Measurements from ENCODE around the gene PSME2.

Gene PSME2

DNA sequence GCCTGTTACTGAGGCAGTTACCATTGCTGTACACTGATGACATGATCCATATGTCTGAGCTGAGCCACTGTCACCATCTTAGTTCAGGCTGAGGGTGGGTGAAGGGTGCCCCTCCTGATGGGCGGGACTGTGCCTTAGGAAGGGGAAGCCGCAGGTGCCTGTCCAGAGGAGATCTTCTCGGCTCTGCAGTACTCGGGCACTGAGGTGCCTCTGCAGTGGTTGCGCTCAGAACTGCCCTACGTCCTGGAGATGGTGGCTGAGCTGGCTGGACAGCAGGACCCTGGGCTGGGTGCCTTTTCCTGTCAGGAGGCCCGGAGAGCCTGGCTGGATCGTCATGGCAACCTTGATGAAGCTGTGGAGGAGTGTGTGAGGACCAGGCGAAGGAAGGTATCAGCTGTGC lies 4.6 kb upstream of the PSME2 start:
- DNase-seq: no peak

- no peak for DNase-seq
Observed at GRCh38 chr14:24150567-24150966, 4.2 kb upstream of the PSME2 start.

DNA sequence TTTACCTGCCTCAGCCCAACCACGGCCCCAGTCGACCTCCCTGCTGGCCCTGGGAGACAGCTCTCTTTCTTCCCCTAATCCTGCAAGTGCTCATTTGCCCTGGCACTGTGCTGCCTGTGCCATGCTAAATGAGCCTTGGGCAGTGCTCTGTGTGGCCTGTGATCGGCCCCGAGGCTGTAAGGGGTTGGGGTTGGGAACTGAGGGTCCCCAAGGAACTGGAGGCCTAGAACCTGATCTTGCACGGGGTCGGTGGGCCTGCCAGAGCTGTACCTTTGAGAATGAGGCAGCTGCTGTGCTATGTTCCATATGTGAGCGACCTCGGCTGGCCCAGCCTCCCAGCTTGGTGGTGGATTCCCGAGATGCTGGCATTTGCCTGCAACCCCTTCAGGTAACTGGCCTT lies 3.7 kb upstream of the PSME2 start:
- DNase-seq: no peak

GRCh38 chr14:24149302-24149969 lies 3.0 kb upstream of the PSME2 start:
- DNase-seq: no peak

DNA sequence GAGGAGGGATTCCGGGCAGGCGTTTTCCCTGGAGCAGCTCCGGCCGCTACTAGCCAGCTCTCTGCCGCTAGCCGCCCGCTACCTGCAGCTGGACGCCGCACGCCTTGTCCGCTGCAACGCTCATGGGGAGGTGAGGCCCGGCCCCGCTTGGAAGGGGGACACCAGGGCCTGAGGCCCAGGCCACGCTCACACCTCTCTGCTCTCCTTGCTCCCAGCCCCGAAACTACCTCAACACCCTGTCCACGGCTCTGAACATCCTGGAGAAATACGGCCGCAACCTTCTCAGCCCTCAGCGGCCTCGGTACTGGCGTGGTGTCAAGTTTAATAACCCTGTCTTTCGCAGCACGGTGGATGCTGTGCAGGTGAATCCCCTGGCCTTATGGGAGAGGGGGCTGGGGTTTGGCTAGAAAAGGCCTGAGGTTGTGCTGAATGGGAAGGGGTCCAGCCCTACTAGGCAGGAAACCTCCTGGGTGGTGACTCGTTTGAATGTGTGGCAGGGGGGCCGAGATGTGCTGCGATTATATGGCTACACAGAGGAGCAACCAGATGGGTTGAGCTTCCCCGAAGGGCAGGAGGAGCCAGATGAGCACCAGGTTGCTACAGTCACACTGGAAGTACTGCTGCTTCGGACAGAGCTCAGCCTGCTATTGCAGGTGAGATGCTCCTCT lies 1.5 kb upstream of the PSME2 start:
- DNase-seq: no peak

DNA sequence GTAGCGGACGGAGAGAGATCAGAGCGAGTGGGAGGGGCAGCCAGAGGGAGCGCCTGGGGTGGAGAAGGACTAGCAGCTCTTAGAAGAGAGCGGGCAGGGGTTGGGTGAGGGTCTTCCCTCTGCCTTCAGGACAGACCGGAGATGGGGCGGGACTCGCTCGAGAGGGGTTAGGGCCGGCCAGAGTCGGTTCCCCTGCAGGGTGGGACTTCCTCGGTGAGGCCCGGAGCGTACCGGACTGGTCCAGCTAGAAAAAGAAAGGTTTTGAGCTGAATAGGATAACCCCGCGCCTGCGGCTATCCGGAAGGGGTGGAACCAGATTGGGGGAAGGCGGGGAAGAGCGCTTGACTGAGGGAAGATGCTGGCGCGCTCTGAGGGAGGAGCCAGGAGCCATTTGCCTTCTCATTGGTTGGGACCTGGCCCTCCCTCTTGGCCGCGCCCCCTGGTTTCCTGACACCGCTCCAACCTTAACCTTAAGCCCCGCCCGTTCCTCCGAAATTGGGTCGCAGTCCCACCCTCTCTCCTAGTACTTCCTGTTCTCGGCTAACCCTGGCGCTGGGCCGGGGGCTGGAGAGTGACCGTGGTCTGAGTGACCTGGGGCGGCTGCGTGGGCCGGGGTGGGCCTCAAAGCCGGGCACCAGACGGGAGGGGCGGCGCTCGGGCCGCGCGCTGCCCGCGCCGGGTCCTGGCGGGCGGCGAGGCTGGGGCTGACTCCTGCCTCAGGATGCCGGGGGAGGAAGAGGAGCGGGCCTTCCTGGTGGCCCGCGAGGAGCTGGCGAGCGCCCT lies 759 bp upstream of the PSME2 start, which contains the start of gene RNF31:
RNF31 (plus strand) TSS at position 521 of the 783 bp plus-strand sequence; CDS start at position 722, 201 bp downstream.
- peak; percentile 97 to 98 for DNase-seq

DNA sequence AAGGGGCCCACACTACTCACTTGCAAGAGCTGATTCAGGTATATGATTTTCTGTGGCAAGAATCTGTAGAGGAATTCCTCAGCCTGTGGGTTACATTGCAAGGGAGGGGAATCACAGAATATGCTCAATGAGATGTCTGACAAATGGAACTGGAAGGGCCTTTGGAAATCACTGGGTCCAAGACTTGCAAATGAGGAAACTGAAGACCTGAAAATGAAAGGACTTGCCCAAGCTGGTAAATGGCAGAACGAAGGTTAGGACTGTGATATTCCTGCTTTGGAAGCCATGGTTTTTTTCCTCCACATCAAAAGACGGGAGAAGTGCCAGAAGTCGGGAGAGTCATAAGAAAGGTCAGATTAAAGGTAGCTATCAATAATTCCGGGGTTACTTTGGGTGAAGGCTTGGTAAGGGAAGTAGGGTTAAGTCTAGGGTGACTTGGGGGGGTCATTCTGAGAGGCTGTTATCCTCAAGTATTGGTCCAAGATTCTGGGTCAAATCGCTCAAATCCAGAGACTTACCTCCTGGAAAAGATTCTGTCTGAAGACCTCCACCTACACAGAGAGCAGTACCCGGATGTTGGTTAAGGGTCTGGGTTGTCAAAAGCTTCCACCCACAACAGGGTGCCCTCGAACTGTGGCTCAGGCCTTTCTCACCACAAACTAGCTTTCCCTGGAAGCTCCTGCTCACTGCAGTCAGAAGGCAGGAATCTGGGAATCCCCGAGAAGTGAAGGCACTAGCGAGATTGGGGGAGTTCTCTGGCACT lies 539 bp downstream of the PSME2 start:
- DNase-seq: no peak

- no peak for DNase-seq
Observed at GRCh38 chr14:24145219-24145618, 1.2 kb downstream of the PSME2 start.

DNA sequence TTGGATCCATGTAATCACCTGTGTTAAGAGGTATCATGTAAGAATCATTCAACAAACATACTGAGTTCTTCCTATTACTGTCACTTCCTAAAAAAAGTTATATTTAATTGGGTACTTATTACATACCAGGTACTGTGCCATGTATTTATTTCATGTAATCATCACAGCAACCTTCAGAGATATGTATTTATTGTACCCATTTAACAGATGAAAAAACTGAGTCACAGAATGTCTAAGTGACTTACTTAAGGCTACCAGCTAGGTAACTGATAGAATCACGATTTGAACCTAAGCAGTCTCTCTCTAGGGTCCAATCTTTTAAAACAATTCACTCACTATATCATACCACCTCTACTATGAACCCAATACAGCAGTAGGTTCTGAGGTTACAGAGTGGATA lies 2.0 kb downstream of the PSME2 start:
- DNase-seq: no peak

DNA sequence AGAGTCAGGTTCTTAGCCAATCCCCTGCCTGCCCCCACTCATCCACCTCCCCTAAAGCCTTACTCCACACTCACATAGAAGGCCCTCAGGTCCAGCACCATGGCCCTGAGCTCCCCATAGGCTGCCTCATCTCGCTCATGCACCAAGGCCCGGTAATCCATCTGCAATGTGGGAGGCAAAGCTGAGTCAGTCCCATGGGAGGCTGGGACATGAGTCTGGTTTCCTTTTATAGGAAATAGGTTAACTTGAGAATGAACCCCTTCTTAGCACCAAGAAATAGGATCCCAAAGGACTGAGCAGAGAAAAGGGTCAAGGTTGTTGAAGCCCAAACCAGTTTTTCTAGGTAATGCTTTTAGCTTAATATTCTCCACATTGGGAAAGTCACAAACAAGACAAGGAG lies 2.9 kb downstream of the PSME2 start:
- no peak for DNase-seq

GRCh38 chr14:24141097-24141880 lies 5.1 kb downstream of the PSME2 start, which contains the start of gene EMC9:
Gene EMC9, minus strand, starts transcription at chr14:24141591. Its CDS starts 287 bp downstream, at chr14:24141304.
- DNase-seq: peak; percentile 88 to 99

DNA sequence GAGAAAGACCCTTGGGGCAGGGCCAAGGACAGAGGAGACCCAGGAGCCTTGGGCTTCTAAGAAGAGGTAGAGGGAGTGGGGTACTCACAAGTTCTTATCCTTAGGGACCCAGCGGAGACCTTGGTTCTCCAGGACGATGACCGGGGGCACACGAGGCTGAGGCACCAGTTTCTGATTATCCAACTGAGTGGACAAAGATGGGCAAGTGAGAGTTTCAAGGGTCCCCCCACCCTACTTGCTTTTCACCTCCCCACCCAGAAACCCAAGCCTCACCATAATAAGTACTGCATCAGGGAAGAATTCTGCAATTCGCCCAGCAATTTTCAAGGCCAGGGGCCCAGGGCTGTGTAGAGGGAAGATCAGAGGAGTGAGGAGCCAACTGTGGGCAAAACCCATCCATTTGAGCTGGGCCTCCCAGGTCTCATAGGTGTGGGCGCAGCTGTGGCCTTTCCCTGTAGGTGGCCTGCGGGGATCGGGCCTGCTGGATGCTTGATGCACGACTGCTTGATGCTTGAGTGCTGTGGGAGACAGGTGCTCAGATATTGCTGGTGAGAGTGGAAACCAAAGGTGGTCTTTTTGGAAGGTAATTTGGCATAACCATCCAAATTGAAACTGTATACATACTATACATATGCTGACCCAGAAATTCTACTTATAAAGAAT lies 7.0 kb downstream of the PSME2 start:
- no peak for DNase-seq

- no peak for DNase-seq
Observed at GRCh38 chr14:24138396-24139271, 7.8 kb downstream of the PSME2 start.

- no peak for DNase-seq
Observed at GRCh38 chr14:24137529-24138395, 8.6 kb downstream of the PSME2 start.

- DNase-seq: no peak
Observed at GRCh38 chr14:24136684-24137528, 9.5 kb downstream of the PSME2 start.

GRCh38 chr14:24135834-24136683 lies 10.4 kb downstream of the PSME2 start, which contains the start of gene PSME1:
Gene PSME1, plus strand, starts transcription at chr14:24136194. Its CDS starts 69 bp downstream, at chr14:24136263.
- peak; percentile 83 to 93 for DNase-seq

DNA sequence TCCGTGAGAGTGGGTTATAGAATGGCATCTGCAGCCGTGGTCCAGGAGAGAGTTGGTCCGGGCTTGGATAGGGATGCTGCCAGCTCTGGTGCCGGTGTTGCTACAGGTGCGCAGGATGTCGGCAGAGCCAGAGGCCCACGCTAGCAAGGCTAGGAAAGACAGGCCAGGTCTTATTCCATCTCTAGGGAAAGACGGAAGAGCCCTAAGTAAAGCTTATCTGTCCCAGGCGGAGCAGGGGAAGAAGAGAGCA lies 10.9 kb downstream of the PSME2 start:
- DNase-seq: no peak

GRCh38 chr14:24133735-24134134 lies 12.7 kb downstream of the PSME2 start:
- no peak for DNase-seq

Data from bone marrow (tissue), 2 donors.